ENCODE data around the gene ACSF2.

DNA sequence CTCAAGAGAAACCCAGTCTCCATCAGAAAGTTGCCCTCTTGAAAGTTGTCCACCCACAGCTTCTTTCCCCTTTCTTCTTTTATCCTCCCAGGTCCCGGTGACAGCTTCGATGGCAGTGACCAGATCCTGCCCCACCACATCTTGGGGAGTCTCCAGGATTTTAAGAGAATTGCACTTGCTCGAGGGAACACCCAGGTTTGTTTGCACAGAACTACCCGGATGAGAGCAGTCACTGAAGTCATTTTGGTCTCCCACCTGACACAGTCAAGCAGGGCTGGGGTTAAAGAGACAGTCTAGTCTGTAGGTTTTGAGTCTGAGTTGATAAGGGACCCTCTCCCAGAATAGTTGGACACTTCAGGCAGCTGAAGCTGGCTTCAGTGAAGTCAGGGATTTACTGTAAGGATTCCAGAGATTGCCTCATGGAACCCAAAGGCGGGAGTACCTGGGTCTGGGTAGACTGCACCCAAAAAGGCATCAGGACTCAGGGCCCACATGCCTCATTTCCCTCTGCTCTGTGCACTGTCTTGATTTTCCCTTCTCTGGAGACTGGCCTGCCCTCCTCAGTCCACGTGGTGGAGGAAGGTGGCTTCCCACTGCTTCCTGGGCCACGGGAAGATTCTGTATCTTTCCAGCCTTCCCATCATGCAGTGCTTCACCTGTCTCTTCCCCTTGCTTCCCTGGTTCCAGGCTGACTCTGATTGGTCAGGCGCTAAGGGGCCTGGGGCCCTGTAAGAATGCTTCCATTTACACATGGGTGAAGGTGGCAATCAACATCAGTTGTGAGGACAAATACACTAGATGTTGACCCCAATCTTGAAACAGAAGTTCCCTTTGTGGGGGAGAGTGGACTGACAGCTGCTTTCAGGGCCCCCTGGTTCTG, 91.7 kb downstream of the ACSF2 start:
- TF ChIP-seq POLR2A (IDR thresholded peaks at IDR 0.05; ENCODE audit: low read depth, low read length) (no peak), TAF1 (IDR thresholded peaks at IDR 0.05; ENCODE audit: low read depth, low read length) (no peak)

Measured in GM12891 (cell line).